Skeletal muscle cell (primary cell): Measurements from ENCODE around the gene TBXA2R.

Experiments used
- DNase-seq: peaks from one replicate; pipeline ENCODE4 v3.0.0-alpha.2; 2010; ENCODE audit warnings: low read depth
- H3K4me3 ChIP-seq: 2 replicates; pipeline ENCODE4 v1.5.1; 2011; ENCODE audit warnings: low read depth, mild to moderate bottlenecking, control low read depth, low read length, moderate library complexity

Gene TBXA2R

DNA sequence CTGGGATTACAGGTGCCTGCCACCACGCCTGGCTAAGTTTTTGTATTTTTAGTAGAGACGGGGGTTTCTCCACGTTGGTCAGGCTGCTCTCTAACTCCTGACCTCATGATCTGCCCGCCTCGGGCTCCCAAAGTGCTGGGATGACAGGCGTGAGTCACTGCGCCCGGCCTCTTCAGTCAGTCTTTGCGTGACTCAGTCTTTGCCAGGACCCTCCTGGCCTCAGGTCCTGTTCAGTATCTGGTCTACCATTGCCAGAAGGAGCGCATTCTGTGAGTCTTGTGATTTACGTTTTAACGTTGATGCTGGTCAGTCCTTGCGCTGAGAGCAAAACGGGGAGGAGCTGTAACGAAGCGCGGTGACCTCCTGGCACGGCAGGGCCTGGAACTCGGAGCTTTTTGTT lies 41.5 kb downstream of the TBXA2R start:
- no peak for DNase-seq
- no peak overlapping the region for H3K4me3 ChIP-seq

GRCh38 chr19:3563709-3564524 lies 42.8 kb downstream of the TBXA2R start:
- no peak overlapping the region for H3K4me3 ChIP-seq
- no peak for DNase-seq

DNA sequence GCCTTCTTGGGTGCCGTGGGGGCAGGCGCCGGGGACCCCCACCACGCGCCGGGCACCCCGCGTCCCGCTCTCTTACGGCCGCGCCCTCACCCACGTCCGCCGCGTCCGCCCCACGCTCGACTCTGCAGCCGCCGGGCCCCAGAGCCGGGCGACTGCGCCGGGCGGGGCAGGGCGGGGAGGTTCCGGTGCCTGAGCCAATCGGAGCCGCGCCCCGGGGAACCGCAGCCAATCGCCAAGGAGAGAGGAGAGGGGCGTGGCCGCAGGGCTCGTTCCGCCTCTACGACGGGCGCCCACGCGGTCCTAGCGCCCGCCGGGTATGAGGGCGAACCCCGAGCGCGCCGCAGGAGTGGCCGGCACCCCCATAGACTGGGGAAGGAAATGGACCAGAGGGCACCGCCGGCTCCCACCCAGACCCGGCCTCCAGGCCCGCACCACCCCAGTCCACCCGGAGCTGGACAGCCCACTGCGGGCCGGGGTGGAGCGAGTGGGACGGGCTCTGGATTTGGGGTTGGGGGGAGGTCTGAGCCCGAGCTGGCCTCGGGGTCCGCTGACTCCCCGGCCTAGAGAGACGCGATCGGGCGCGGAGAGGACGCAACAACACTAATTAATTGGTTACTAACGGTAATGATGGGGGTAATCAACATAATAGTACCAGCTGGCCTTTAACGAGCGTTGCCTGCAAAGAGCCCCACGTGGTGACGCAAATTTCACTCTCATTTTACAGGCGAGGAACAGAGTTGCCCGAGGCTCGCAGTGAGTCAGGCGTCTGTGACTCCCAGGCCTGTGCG lies 49.0 kb downstream of the TBXA2R start, which contains the start of gene MFSD12:
Gene MFSD12 (minus strand): TSS at position 126 of the 788 bp plus-strand sequence. CDS start 183 bp downstream, outside the sequence.
- peak within 1 kb of the TSS; percentile 70 for H3K4me3 ChIP-seq
- peak; percentile 71 for DNase-seq

GRCh38 chr19:3556978-3557460 lies 49.7 kb downstream of the TBXA2R start:
- no peak for DNase-seq
- H3K4me3 ChIP-seq = peak overlapping the region; percentile 70

DNA sequence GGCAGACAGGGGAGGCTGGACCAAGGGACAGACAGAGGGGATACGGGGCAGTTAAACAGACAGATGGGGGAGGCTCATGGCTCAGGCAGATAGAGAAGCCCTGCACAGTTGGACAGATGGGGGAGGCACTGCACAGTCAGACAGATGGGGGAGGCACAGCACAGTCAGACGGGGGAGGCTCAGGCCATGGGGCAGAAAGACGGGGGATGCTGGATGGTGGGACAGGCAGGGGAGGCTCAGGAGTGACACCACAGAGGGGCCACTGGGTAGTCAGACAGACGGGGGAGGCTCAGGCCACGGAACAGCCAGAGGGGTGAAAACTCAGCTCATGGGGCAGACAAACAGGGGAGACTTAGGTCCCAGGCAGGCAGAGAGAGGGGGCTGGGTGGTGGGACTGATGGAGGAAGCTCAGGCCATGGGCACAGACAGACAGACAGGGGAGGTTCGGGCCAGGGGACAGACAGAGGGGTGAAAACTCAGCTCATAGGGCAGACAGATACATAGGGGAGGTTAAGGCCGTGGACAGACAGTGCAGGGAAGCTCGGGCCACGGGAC lies 50.2 kb downstream of the TBXA2R start:
- peak overlapping the region; percentile 70 for H3K4me3 ChIP-seq
- no peak for DNase-seq

GRCh38 chr19:3555653-3556422 lies 50.8 kb downstream of the TBXA2R start:
- H3K4me3 ChIP-seq = peak overlapping the region; percentile 70
- DNase-seq = no peak

- no peak overlapping the region for H3K4me3 ChIP-seq
- no peak for DNase-seq
Measured at GRCh38 chr19:3554254-3555083, 52.2 kb downstream of the TBXA2R start.

DNA sequence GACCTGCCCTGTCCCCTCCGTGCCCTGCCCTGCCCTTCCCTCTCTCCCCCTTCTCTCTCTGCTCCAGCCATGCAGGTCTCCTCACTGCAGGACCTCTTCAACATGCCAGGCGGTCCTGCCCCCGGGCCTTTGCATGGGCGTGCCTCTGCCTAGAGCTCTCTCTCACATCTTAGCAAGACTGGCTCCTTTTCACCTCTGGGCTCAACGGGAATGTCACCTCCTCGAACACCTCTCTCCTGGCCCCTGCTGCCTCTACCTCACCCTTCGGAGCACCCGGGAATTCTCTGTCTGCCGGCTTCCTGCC lies 54.9 kb downstream of the TBXA2R start:
- DNase-seq = no peak
- no peak overlapping the region for H3K4me3 ChIP-seq

- DNase-seq = no peak
- H3K4me3 ChIP-seq = no peak overlapping the region
Measured at GRCh38 chr19:3550947-3551791, 55.5 kb downstream of the TBXA2R start.

DNA sequence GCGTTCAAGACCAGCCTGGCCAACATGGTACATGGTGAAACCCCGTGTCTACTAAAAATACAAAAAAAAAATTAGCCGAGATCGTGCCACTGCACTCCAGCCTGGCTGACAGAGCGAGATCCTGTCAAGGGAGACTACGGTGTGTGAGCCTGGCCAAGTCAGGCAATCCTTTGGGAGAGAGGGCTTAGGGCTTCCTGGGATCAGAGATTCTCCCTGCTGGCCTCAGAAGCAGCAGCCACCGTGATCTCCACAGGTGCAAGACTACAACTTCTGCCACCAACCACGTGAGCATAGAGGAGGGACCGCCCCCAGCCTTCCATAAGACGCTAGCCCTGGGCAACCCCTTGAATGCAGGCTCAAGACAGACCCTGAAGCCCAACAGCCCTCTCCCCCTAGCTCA lies 56.9 kb downstream of the TBXA2R start:
- H3K4me3 ChIP-seq = no peak overlapping the region
- no peak for DNase-seq

GRCh38 chr19:3548606-3549005 lies 58.1 kb downstream of the TBXA2R start:
- no peak for DNase-seq
- H3K4me3 ChIP-seq = no peak overlapping the region

DNA sequence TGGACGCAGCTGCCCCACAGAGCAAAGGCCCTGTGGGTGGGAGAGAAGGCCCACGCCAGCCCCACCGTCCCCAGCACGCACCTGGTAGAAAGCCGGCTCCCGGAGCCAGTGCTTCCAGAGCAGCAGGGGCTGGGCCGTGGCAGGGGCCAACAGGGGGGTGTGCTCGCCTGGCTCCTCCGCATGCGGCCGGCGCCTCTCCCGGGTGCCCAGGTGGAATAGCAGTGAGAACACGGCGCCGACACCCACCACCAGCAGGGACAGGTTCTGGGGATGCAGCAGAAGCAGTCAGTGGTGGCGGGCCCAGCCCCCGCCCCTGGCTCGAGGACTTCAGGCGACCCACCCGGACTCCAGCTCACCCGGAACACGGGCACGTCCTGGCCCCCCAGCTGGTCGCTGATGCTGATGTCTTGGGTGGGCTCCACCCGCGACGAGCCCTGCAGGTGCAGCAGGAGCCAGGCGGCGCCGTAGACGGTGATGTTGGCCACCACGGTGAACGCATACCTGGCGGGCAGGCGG lies 58.9 kb downstream of the TBXA2R start:
- no peak overlapping the region for H3K4me3 ChIP-seq
- no peak for DNase-seq

- H3K4me3 ChIP-seq = no peak overlapping the region
- DNase-seq = no peak
Measured at GRCh38 chr19:3547301-3547731, 59.4 kb downstream of the TBXA2R start.

- H3K4me3 ChIP-seq = no peak overlapping the region
- DNase-seq = no peak
Measured at GRCh38 chr19:3546119-3546518, 60.6 kb downstream of the TBXA2R start.

GRCh38 chr19:3545669-3546034 lies 61.0 kb downstream of the TBXA2R start:
- no peak overlapping the region for H3K4me3 ChIP-seq
- DNase-seq = no peak

GRCh38 chr19:3544742-3545668 lies 61.7 kb downstream of the TBXA2R start:
- H3K4me3 ChIP-seq = no peak overlapping the region
- DNase-seq = no peak
